HG03558 (cell line): ENCODE data around the gene GUCY1B1.
"Not testable (repeated sequence)": the region's sequence is repeated elsewhere in the genome, so short reads cannot be mapped to it uniquely, and the experiment has no call there.

ENCODE experiments used
- ATAC-seq: cut with Tn5 transposase; IDR thresholded peaks from one replicate; pipeline ENCODE4 v1.9.1; 2021; ENCODE audit warnings: moderate number of reproducible peaks; ENCODE audit not compliant: unreplicated experiment; ENCODE audit errors: extremely low read depth

The GUCY1B1 gene

GRCh38 chr4:155795991-155796390 is 37.2 kb downstream of the GUCY1B1 start:
- ATAC-seq = peak; percentile 67

DNA sequence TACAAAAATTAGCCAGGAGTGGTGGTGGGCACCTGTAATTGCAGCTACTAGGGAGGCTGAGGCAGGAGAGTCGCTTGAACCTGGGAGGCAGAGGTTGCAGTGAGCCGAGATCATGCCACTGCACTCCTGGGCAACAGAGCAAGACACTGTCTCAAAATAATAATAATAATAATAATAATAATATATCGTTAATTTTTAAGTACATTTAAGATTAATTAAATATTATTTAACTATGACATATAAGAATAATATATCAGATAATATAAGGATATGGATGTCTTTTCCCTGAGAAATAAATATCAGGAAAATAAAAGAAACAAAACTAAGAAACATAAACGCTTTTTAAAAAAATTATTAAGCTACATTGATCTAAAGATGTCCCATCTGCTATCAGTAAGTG is 38.8 kb downstream of the GUCY1B1 start:
- ATAC-seq = not testable (repeated sequence)

GRCh38 chr4:155799116-155799793 is 40.4 kb downstream of the GUCY1B1 start:
- no peak for ATAC-seq

- ATAC-seq = no peak
Measured at GRCh38 chr4:155799794-155800123, 40.9 kb downstream of the GUCY1B1 start.

- no peak for ATAC-seq
Measured at GRCh38 chr4:155800685-155801343, 42.0 kb downstream of the GUCY1B1 start.

DNA sequence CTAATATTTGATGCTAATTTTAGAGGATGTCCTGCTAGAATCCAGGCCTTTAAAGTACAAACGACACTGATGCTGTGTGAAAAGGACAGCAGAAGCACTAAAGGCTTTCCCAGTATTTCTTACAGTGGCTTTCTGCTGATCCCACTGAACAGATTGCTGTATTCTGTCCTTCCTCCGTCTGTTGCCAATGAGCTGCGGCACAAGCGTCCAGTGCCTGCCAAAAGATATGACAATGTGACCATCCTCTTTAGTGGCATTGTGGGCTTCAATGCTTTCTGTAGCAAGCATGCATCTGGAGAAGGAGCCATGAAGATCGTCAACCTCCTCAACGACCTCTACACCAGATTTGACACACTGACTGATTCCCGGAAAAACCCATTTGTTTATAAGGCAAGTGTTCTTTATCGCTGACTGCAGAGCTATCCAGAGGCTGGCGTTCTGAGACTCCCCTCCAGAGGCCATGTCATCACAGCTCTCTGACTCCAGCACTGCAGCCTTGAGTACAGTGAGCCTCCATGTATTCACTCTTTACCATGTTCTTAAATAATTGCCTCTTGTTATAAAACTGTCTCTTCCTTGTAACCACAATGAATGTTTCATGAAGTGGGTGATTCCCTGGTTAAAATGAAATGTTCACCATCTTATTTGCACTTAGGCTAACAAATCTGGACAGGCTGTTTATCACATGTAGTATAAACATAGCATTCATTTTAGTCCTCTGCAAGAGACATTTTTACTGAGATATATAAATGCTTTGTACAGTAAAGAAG is 43.6 kb downstream of the GUCY1B1 start:
- no peak for ATAC-seq

DNA sequence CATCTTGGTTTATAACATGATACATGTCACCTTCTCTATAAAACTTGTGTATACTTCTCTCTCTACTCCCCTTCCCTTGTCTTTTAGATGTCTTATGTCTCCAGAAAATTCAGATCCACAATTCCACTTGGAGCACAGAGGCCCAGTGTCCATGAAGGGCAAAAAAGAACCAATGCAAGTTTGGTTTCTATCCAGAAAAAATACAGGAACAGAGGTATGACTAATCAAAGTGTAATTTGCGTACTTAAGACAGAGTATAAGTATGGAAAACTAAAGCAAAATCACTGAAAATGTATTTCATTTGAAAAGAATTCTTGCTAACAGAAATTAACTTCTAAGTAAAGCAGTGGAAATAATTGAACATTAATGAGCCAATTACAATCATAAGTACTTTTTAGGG is 46.2 kb downstream of the GUCY1B1 start:
- no peak for ATAC-seq

DNA sequence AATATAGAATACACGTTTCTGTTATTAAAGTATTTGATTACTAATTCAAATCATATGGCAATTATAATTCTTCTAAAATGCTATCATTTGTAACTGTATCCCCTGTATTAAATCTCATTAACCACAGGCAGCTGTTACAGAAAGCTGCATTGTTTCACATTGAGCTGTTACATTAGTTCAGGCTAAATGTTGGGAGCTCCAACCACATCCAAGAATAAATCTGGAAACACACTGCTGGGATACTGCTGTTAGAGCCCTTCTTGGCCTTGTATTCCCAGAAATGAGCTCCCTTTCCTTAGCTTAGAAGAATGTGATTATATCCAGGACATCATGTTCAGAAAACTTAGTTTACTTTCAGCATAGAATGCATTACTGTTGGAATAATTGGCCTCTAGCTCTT is 48.2 kb downstream of the GUCY1B1 start:
- ATAC-seq = no peak

DNA sequence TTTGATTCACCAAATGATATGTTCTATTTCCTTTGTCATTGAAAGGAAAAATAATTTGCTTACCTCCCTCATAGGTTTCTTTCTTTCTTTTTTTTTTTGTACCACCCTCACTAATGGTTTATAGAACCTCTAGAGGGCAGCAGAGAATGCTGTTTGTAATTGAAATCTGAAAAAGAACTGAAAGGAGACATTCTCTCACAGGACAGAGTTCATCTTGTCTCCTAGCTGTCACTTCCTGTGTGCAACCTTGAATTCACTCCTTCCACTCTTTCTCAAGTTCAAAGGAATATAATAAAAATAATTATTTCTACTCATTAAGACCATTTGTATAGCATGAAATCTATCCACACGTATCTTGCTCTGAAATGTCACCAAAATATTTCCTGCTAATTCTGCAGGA is 51.0 kb downstream of the GUCY1B1 start:
- ATAC-seq = peak; percentile 96

DNA sequence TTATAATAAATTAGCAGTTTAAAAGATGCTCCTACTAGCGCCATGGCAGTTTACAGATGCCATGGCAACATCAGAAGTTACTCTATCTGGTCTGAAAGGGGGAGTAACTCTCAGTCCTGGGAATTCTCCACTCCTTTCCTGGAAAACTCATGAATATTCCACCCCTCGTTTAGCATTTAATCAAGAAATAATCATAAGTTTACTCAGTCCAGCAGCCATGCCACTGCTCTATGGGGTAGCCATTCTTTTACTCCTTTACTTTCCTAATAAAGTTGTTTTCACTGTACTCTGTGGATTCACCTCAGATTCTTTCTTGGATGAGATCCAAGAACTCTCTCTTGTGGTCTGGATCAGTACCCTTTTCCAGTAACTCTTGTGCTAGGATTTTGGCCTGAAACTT is 52.3 kb downstream of the GUCY1B1 start:
- no peak for ATAC-seq

DNA sequence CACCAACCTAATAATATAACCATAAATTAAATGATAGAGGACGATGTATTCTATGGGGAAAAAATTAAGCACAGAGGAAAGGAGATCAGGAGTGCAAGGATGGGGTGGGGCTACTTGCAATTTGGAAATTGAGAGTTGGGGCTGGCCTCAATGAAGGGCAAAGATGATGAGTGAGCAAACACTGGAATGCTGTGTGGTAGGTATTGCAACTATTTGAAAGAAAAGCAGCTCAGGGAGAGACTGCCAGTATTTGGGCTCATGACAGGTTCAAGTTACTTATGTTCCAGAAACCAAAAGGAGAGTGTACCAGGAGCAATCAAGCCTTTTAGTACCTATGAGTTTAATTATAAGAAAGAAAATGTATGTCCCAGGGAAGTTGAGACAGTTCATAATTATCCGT is 59.8 kb downstream of the GUCY1B1 start:
- ATAC-seq = no peak

DNA sequence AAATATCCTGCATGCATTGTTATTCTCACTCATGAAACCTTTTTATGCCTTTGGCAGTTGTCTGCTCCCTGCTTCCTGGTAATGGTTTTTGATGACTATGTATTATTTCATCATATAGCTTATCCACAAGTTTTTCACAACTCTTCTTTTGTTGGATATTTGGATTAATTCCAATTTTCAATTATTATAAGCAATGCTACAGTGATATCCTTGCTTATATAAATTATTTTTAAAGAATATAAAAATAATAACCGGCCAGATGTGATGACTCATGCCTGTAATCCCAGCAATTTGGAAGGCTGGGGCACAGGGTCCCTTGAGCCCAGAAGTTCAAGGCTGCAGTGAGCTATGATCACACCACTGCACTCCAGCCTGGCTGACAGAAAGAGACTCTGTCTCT is 60.2 kb downstream of the GUCY1B1 start:
- ATAC-seq = no peak

DNA sequence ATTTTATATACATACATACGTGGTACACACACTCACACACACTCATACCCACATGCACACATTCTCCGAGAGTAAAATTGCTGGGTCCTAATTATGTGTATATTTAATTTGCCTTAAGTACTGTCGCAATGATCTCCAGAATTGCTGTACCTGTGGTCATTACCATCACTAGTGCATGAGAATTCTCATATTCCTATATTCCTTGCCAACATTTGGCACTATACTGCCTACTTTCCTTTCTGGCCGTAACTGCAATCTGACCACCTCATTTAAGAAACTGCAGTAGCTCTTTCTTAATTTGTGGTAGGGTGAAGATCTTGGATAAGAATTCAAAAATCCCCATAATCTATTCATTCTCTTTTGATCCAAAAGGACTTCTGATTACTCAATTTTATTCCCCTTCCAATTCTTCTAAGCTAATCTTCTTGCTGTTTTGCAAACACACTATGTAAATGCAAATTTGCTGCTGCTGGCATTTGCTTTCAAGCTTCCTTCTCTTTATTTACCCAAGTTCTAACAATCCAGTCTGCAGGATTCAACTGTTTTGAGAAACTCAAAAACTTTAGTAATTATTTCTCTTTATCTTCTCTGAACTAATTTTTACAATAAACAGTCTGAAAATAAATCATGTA is 62.2 kb downstream of the GUCY1B1 start:
- ATAC-seq = no peak

GRCh38 chr4:155822572-155822971 is 63.8 kb downstream of the GUCY1B1 start:
- ATAC-seq = no peak

DNA sequence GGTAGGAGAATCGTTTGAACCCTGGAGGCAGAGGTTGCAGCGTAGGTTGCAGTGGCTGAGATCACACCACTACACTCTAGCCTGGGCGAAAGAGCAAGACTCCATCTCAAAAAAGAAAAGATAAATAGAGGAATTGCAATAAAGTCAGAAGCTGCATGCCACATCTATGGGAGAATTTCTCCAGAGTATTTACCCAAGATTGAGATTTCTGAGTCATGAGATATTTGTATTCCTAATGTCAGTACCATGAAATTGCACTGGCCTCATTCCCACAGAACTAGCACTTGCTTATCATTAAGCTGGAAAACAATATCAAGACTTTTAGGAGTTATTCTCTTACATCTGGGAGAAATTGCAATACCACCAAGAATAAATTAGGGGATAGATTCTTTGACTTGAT is 69.8 kb downstream of the GUCY1B1 start:
- no peak for ATAC-seq

DNA sequence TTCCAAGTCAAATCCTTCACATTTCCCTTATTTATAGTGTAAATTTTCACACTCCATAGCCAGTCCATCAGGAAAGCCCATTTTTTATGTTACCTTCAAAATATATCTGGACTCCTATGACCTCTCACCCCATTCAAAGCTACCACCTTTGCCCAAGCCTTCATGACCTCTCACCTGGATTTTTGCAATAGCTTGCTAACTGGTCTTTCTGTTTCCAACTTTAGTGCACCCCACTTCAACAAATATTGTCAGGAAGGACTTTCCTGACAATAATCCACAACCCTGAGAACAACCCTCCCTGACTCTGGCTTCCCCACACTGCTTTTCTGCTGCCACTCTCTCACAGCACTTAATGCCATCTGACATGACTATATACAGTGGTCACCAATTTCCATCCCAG is 73.8 kb downstream of the GUCY1B1 start:
- no peak for ATAC-seq

DNA sequence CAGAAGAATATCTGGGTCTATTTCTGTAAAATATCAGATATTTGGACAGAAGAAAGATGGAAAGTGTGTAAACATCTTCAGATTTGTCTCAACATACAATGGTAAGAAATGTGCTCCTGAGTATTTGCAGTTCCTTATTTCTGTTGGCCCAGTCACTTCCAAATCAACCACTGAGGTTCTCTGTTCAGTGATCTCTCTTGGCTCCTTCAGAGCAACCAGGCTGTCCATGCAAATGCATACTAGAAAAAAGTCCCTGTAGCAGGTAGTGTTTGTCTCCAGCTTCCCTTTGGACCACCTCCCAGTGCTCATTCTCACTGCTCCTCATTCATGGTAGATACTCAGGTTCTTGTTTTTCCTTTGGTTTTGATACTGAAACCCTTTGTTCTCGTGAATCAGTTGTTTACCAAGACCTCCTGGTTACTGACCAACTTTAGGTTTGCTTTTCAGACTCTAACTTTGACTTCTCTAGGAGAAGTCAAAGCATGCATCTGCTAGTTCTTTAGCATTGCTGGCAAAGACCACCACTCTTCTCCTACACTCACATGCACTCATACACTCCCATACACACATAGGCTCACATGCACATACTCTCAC is 78.5 kb downstream of the GUCY1B1 start:
- ATAC-seq = no peak

- ATAC-seq = no peak
Measured at GRCh38 chr4:155842080-155842479, 83.3 kb downstream of the GUCY1B1 start.

DNA sequence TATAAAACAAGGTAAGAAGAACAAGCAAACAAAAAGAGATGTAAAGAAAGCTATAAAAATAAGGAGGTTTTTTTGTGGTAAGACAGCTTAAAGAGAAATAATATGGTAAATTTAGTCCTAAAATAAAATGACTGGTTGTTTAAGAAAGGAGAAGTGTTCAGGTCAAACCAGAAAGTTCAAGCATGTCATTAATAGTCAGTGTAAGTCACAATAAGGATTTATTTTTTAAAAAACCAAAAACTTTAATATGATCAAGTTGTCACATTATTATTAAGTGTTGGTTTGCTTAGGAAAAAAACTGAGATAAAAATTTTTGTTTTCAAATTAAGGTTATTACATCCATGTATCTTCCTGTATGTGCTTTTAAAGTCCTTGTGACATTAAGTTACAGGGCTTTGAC is 88.1 kb downstream of the GUCY1B1 start:
- ATAC-seq = no peak

DNA sequence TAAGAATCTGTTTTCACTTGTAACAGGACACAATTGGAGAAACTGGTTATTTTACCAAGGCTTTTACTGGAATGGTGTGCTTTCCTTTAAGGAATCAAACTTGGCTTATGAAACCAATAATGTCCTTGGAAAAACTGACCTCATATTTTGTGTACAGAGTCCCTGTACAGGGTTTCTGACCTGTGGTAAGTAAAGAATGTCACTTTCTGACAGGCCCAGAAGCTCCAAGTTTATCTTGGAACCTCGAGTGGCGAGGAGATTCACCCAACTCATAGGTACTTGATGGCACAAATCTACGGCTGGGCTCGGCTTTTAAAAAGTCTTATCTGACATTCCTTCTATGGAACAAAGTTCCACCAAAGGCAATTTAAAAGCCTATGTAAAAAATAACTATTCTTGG is 90.2 kb downstream of the GUCY1B1 start:
- no peak for ATAC-seq

DNA sequence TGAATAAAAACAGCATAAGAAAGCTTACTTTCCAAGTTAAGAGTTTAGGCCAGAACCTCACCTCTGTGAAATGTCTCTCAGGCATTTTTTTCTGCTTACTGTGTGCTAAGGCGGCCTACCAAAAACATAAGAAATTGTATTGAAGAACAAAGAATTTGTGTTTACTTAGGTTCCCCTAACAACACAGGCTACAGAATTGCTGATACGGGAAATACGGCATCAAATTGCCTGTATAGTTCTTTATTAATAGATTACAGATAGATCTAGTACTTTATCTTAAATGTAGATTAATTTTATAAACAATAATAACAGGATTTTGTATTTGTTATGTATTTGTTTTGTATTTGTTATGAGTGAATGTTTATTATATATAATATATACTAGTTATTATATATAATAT is 94.4 kb downstream of the GUCY1B1 start:
- ATAC-seq = no peak
